ENCODE results near the gene ZRANB3.

GRCh38 chr2:135225781-135226180 lies 305.2 kb downstream of the ZRANB3 start:
- no peak for TF ChIP-seq CTCF (IDR thresholded peaks at IDR 0.05)
- no peak for TF ChIP-seq POLR2A (IDR thresholded peaks at IDR 0.05)
